ENCODE measurements around the gene TLX1. TPM values are rescaled to one million over a fixed set of nuclear protein-coding genes. Genes with fewer than 3 reads are reported as not detected.

TLX1 gene
- total and polyA plus RNA-seq, 9 of the 15 experiments (the other 6 are each of a cell fraction or from before 2014, with no cell fraction given): 0.03 to 3.3 (median 0.19) TPM; not detected in 1

DNA sequence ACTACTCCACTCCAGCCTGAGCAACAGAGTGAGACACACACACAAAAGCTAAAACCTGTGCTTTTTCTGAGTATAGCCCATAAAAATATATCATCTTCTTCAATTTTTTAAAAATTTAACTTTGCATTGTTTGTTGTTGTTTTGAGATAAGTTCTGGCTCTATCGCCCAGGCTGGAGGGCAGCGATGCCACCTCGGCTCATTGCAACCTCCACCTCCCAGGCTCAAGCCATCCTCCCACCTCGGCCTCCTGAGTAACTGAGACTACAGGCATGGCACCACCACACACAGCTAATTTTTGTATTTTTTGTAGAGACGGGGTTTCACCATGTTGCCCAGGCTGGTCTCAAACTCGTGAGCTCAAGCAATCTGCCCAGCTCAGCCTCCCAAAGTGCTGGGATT is 14.3 kb upstream of the TLX1 start (continued):
- TF ChIP-seq, protein P1, sequence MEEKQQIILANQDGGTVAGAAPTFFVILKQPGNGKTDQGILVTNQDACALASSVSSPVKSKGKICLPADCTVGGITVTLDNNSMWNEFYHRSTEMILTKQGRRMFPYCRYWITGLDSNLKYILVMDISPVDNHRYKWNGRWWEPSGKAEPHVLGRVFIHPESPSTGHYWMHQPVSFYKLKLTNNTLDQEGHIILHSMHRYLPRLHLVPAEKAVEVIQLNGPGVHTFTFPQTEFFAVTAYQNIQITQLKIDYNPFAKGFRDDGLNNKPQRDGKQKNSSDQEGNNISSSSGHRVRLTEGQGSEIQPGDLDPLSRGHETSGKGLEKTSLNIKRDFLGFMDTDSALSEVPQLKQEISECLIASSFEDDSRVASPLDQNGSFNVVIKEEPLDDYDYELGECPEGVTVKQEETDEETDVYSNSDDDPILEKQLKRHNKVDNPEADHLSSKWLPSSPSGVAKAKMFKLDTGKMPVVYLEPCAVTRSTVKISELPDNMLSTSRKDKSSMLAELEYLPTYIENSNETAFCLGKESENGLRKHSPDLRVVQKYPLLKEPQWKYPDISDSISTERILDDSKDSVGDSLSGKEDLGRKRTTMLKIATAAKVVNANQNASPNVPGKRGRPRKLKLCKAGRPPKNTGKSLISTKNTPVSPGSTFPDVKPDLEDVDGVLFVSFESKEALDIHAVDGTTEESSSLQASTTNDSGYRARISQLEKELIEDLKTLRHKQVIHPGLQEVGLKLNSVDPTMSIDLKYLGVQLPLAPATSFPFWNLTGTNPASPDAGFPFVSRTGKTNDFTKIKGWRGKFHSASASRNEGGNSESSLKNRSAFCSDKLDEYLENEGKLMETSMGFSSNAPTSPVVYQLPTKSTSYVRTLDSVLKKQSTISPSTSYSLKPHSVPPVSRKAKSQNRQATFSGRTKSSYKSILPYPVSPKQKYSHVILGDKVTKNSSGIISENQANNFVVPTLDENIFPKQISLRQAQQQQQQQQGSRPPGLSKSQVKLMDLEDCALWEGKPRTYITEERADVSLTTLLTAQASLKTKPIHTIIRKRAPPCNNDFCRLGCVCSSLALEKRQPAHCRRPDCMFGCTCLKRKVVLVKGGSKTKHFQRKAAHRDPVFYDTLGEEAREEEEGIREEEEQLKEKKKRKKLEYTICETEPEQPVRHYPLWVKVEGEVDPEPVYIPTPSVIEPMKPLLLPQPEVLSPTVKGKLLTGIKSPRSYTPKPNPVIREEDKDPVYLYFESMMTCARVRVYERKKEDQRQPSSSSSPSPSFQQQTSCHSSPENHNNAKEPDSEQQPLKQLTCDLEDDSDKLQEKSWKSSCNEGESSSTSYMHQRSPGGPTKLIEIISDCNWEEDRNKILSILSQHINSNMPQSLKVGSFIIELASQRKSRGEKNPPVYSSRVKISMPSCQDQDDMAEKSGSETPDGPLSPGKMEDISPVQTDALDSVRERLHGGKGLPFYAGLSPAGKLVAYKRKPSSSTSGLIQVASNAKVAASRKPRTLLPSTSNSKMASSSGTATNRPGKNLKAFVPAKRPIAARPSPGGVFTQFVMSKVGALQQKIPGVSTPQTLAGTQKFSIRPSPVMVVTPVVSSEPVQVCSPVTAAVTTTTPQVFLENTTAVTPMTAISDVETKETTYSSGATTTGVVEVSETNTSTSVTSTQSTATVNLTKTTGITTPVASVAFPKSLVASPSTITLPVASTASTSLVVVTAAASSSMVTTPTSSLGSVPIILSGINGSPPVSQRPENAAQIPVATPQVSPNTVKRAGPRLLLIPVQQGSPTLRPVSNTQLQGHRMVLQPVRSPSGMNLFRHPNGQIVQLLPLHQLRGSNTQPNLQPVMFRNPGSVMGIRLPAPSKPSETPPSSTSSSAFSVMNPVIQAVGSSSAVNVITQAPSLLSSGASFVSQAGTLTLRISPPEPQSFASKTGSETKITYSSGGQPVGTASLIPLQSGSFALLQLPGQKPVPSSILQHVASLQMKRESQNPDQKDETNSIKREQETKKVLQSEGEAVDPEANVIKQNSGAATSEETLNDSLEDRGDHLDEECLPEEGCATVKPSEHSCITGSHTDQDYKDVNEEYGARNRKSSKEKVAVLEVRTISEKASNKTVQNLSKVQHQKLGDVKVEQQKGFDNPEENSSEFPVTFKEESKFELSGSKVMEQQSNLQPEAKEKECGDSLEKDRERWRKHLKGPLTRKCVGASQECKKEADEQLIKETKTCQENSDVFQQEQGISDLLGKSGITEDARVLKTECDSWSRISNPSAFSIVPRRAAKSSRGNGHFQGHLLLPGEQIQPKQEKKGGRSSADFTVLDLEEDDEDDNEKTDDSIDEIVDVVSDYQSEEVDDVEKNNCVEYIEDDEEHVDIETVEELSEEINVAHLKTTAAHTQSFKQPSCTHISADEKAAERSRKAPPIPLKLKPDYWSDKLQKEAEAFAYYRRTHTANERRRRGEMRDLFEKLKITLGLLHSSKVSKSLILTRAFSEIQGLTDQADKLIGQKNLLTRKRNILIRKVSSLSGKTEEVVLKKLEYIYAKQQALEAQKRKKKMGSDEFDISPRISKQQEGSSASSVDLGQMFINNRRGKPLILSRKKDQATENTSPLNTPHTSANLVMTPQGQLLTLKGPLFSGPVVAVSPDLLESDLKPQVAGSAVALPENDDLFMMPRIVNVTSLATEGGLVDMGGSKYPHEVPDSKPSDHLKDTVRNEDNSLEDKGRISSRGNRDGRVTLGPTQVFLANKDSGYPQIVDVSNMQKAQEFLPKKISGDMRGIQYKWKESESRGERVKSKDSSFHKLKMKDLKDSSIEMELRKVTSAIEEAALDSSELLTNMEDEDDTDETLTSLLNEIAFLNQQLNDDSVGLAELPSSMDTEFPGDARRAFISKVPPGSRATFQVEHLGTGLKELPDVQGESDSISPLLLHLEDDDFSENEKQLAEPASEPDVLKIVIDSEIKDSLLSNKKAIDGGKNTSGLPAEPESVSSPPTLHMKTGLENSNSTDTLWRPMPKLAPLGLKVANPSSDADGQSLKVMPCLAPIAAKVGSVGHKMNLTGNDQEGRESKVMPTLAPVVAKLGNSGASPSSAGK (IDR thresholded peaks at IDR 0.05): no peak
- TF ChIP-seq USF2 (CRISPR knock-in tag; IDR thresholded peaks at IDR 0.05): no peak
